H1 (cell line): Measurements from ENCODE around the gene TMEM163. TPM values are rescaled to one million over a fixed set of nuclear protein-coding genes. Genes with fewer than 3 reads are reported as not detected.

Source experiments
- CTCF ChIA-PET: fragments of 300-600 bp; sonication (Branson Sonifier 250); formaldehyde crosslinking; loops from one replicate; lab custom pipeline; 2021; ENCODE audit not compliant: partially characterized antibody; lab: Charles Lee
- POLR2A ChIA-PET: fragments of 300-600 bp; sonication (Branson Sonifier 250); formaldehyde crosslinking; loops from one replicate; lab custom pipeline; 2021; ENCODE audit warnings: inconsistent platforms; ENCODE audit not compliant: partially characterized antibody; lab: Charles Lee
- DNase-seq, 2 experiments: peaks; one replicate each; pipeline versions ENCODE4 v3.0.0 to v3.0.0-alpha.2; 2010 to 2022; ENCODE audit warnings: low spot score in 2 of 2, low read depth in 1 of 2, mixed read lengths in 1 of 2
- FAIRE-seq: peaks from 2 replicates; lab custom pipeline; 2011; peaks lifted over from hg19 to GRCh38; lab: Jason Lieb, UNC
- H2AFZ ChIP-seq: 2 replicates; pipeline ENCODE4 v1.8.1; 2012; ENCODE audit warnings: low read length, inconsistent platforms
- H2AK5ac ChIP-seq: 2 replicates; pipeline ENCODE4 v1.6.1; 2013; ENCODE audit warnings: low read depth, low read length
- H2BK120ac ChIP-seq: replicated peaks from 2 replicates; pipeline ENCODE3; 2013; ENCODE audit warnings: low read depth, low read length, inconsistent platforms
- H2BK12ac ChIP-seq: 2 replicates; pipeline ENCODE4 v1.6.1; 2013; ENCODE audit warnings: low read depth, low read length
- H2BK15ac ChIP-seq: 2 replicates; pipeline ENCODE4 v1.6.1; 2013; ENCODE audit warnings: low read length
- H2BK20ac ChIP-seq: 2 replicates; pipeline ENCODE4 v1.6.1; 2013; ENCODE audit warnings: low read length
- H2BK5ac ChIP-seq: 2 replicates; pipeline ENCODE4 v1.6.1; 2013; ENCODE audit warnings: low read depth, low read length
- H3K14ac ChIP-seq: 2 replicates; pipeline ENCODE4 v1.6.1; 2013; ENCODE audit warnings: inconsistent platforms; ENCODE audit not compliant: insufficient read length
- H3K18ac ChIP-seq: 2 replicates; pipeline ENCODE4 v1.6.1; 2013; ENCODE audit warnings: low read length; ENCODE audit errors: extremely low read depth
- H3K23ac ChIP-seq: 2 replicates; pipeline ENCODE4 v1.6.1; 2013; ENCODE audit warnings: inconsistent platforms; ENCODE audit not compliant: insufficient read length
- H3K23me2 ChIP-seq: 2 replicates; pipeline ENCODE4 v1.6.1; 2013; ENCODE audit warnings: low read depth, low read length
- H3K27ac ChIP-seq: 2 replicates; pipeline ENCODE4 v1.6.1; 2011; ENCODE audit warnings: low read depth, low read length, inconsistent platforms
- H3K27me3 ChIP-seq, 4 experiments: replicated peaks in 1 of 4; 1 replicate in 1 of 4; 2 replicates in 3 of 4; pipeline versions ENCODE4 v1.6.1 to v1.8.1; 2011 to 2013; ENCODE audit warnings: low read length in 3 of 4, mild to moderate bottlenecking in 3 of 4, inconsistent platforms in 2 of 4, mixed read lengths in 2 of 4, moderate library complexity in 1 of 4; ENCODE audit not compliant: control insufficient read depth in 3 of 4, insufficient read depth in 3 of 4; ENCODE audit errors: extremely low read depth in 1 of 4
- H3K36me3 ChIP-seq, 4 experiments: 2 replicates each; pipeline versions ENCODE4 v1.6.1 to v1.8.1; 2011 to 2013; ENCODE audit warnings: mild to moderate bottlenecking in 4 of 4, low read length in 3 of 4, moderate library complexity in 2 of 4, control low read depth in 1 of 4, inconsistent platforms in 1 of 4; ENCODE audit not compliant: insufficient read depth in 4 of 4, control insufficient read depth in 2 of 4
- H3K4ac ChIP-seq: replicated peaks from 2 replicates; pipeline ENCODE3; 2013; ENCODE audit warnings: low read length, low read depth, mixed read lengths, inconsistent platforms; ENCODE audit not compliant: insufficient read length
- H3K4me1 ChIP-seq, 4 experiments: replicated peaks in 1 of 4; 1 replicate in 1 of 4; 2 replicates in 3 of 4; pipeline versions ENCODE4 v1.6.1 to v1.8.1; 2011 to 2013; ENCODE audit warnings: low read length in 3 of 4, inconsistent platforms in 2 of 4, mixed read lengths in 1 of 4; ENCODE audit not compliant: insufficient read depth in 4 of 4, control insufficient read depth in 3 of 4
- H3K4me2 ChIP-seq, 2 experiments: 2 replicates each; pipeline versions ENCODE4 v1.6.1 to v1.8.1; 2011 to 2013; ENCODE audit warnings: low read depth in 2 of 2, low read length in 2 of 2, control low read depth in 1 of 2, inconsistent platforms in 1 of 2, mild to moderate bottlenecking in 1 of 2; ENCODE audit not compliant: insufficient read depth in 1 of 2
- H3K4me3 ChIP-seq, 4 experiments: fragments of 200-600, 300-600 bp in 1 of 4; sonication (generic), shearing (Covaris generic), sonication (Bioruptor Twin) in 1 of 4; 2 replicates each; pipeline versions ENCODE4 v1.5.1 to v1.8.1; 2011 to 2016; ENCODE audit warnings: low read length in 4 of 4, low read depth in 3 of 4, control low read depth in 2 of 4, inconsistent platforms in 2 of 4, mild to moderate bottlenecking in 2 of 4, mixed read lengths in 1 of 4, moderate library complexity in 1 of 4; ENCODE audit not compliant: insufficient read depth in 2 of 4; ENCODE audit errors: extremely low read depth in 1 of 4
- H3K56ac ChIP-seq: replicated peaks from 2 replicates; pipeline ENCODE3; 2013; ENCODE audit warnings: low read depth, mild to moderate bottlenecking, mixed read lengths, low read length, inconsistent platforms; ENCODE audit not compliant: insufficient read length
- H3K79me1 ChIP-seq: 2 replicates; pipeline ENCODE4 v1.6.1; 2013; ENCODE audit warnings: low read depth, low read length, control low read depth
- H3K79me2 ChIP-seq, 2 experiments: 2 replicates each; pipeline versions ENCODE4 v1.6.1 to v1.8.1; 2012 to 2013; ENCODE audit warnings: low read length in 2 of 2, mild to moderate bottlenecking in 2 of 2, inconsistent platforms in 1 of 2; ENCODE audit not compliant: insufficient read depth in 2 of 2, control insufficient read depth in 1 of 2
- H3K9ac ChIP-seq, 4 experiments: replicated peaks in 1 of 4; 1 replicate in 1 of 4; 2 replicates in 3 of 4; pipeline versions ENCODE4 v1.6.1 to v1.8.1; 2011 to 2013; ENCODE audit warnings: low read depth in 3 of 4, low read length in 3 of 4, control low read depth in 2 of 4, mild to moderate bottlenecking in 2 of 4, moderate library complexity in 2 of 4, inconsistent platforms in 1 of 4; ENCODE audit errors: extremely low read depth in 1 of 4
- H3K9me3 ChIP-seq, 2 experiments: 2 replicates each; pipeline versions ENCODE4 v1.6.1 to v1.8.1; 2012 to 2013; ENCODE audit warnings: mild to moderate bottlenecking in 2 of 2, moderate library complexity in 2 of 2, control low read depth in 1 of 2, inconsistent platforms in 1 of 2, low read depth in 1 of 2, low read length in 1 of 2, mixed read lengths in 1 of 2; ENCODE audit not compliant: insufficient read depth in 2 of 2
- H4K20me1 ChIP-seq, 2 experiments: replicated peaks in 1 of 2; 2 replicates each; pipeline versions ENCODE3 to v1.8.1; 2011 to 2013; ENCODE audit warnings: inconsistent platforms in 2 of 2, low read length in 2 of 2, mild to moderate bottlenecking in 1 of 2; ENCODE audit not compliant: insufficient read depth in 2 of 2, control insufficient read depth in 1 of 2
- H4K5ac ChIP-seq: 2 replicates; pipeline ENCODE4 v1.6.1; 2013; ENCODE audit warnings: low read length, low read depth, mixed read lengths, inconsistent platforms; ENCODE audit not compliant: insufficient read length
- H4K8ac ChIP-seq: 2 replicates; pipeline ENCODE4 v1.8.0; 2013; ENCODE audit warnings: mild to moderate bottlenecking, moderate library complexity, low read length, inconsistent platforms; ENCODE audit not compliant: insufficient read depth; ENCODE audit errors: extremely low read depth
- H4K91ac ChIP-seq: replicated peaks from 2 replicates; pipeline ENCODE3; 2013; ENCODE audit warnings: low read length, mixed read lengths, inconsistent platforms; ENCODE audit not compliant: insufficient read length
- FOSL1 ChIP-seq: IDR thresholded peaks from 2 replicates; pipeline ENCODE4 v1.6.1; 2011; ENCODE audit warnings: mild to moderate bottlenecking, low read depth, low read length, moderate library complexity; ENCODE audit not compliant: insufficient read depth
- MAFK ChIP-seq: IDR thresholded peaks from 2 replicates; pipeline ENCODE4 v1.6.1; 2012; ENCODE audit warnings: low read depth, mild to moderate bottlenecking, improper control_type of control experiment, low read length
- NANOG ChIP-seq: IDR thresholded peaks from 2 replicates; pipeline ENCODE4 v1.6.1; 2011; ENCODE audit warnings: low read length, low read depth, mild to moderate bottlenecking, inconsistent platforms; ENCODE audit not compliant: insufficient read depth, poor library complexity, severe bottlenecking
- PHF8 ChIP-seq: fragments of 200-600 bp; sonication (generic); conservative IDR thresholded peaks from 2 replicates; pipeline ENCODE4 v1.7.1; 2012; ENCODE audit warnings: low read depth, mild to moderate bottlenecking, inconsistent platforms, low read length, moderate library complexity
- POU5F1 ChIP-seq: IDR thresholded peaks from 2 replicates; pipeline ENCODE4 v1.6.1; 2011; ENCODE audit warnings: low read depth, mild to moderate bottlenecking, low read length, moderate library complexity
- RXRA ChIP-seq: IDR thresholded peaks from 2 replicates; pipeline ENCODE4 v1.6.1; 2011; ENCODE audit warnings: low read depth, mild to moderate bottlenecking, low read length, moderate library complexity; ENCODE audit not compliant: insufficient read depth
- WGBS, 2 experiments: shearing (Covaris generic) in 1 of 2; methylation state at CpG; one replicate each; pipeline versions ENCODE4 v1.1.6 to v1.1.7; 2013 to 2015; ENCODE audit warnings: low lambda C conversion rate in 2 of 2, mixed read lengths in 2 of 2, inconsistent platforms in 1 of 2, low coverage in 1 of 2, missing lambda C conversion rate in 1 of 2; ENCODE audit not compliant: insufficient replicate concordance in 2 of 2, insufficient coverage in 1 of 2, insufficient read length in 1 of 2; ENCODE audit errors: extremely low coverage in 1 of 2, missing lambda C conversion rate in 1 of 2; 5-methylcytosine and 5-hydroxymethylcytosine counted together
- polyA plus RNA-seq, 7 experiments: library from polyadenylated mRNA; depleted of rRNA in 3 of 7; stranded (reverse) in 5 of 7; unstranded in 2 of 7; fragments of >200 nt in 5 of 7; fragments of 200-250 nt in 2 of 7; gene quantifications; 1 replicate in 5 of 7; 2 replicates in 1 of 7; 4 replicates in 1 of 7; pipeline versions ENCODE4 v1.2.1 to v1.2.3, GENCODE V29; 2011 to 2013; ENCODE audit warnings: missing spikeins in 2 of 7, mixed read lengths in 2 of 7
- total RNA-seq: library from RNA; stranded (reverse); fragmentation: NEBNext Ultra II Directional; extraction: Animal tissue kit (Norgen Biotek cat#: 25700); gene quantifications from 2 replicates; pipeline ENCODE4 v1.2.1, GENCODE V29; 2021

Gene TMEM163
- total and polyA plus RNA-seq, 2 of the 8 experiments (the other 6 are each of a cell fraction or from before 2014, with no cell fraction given): 2.8 to 3.2 TPM

DNA sequence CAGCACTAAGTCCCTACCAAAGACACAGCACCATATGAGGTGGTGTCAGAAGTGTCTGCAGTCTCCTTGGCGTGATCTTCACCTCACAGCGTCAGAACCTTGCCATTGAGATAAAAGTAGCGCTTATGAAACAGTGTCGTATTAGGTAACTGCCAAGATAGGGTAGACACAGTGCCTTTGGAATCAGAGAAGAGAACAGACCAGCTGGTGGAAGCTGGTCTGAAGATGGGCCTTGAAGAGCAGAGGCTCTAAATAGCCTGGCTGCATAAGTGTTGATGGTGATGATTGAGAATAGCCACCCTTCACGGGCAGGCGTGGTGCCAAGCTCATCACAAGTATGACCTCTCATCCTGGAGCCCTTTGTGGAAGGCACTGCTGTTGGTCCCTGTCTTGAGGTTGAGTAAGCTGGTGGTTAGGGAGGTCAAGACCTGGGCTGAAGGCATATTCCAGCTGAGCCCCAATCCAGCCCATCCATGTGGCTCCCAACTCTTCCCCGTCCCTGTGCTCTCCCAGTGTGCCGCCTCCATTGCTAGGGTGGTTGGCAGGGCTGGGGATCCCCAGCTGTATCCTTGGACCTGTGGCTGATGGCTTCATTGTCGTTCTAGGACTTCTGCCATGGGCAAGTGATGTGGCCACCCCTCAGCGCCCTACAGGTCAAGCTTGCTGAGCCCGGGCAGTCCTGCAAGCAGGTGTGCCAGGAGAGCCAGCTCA is 277.5 kb downstream of the TMEM163 start:
- no peaks in the 10 kb centered on the region for H4K20me1 ChIP-seq
- no peaks in the 10 kb centered on the region for H3K79me1 ChIP-seq
- no peak overlapping the region for H2BK120ac ChIP-seq
- H2AK5ac ChIP-seq: no peak overlapping the region
- no peaks in the 10 kb centered on the region for H3K27me3 ChIP-seq
- no peak for DNase-seq
- no peak overlapping the region for H2AFZ ChIP-seq
- no peak overlapping the region for H4K91ac ChIP-seq
- H2BK20ac ChIP-seq: no peak overlapping the region
- no peak overlapping the region for H3K4me2 ChIP-seq
- WGBS, 2 experiments: 95% methylated on average over 10 of the region's 11 CpGs; no CpG with 5 or more reads in 1 of the 2 experiments
- no peak overlapping the region for H3K56ac ChIP-seq
- no peak overlapping the region for H3K27ac ChIP-seq
- H2BK12ac ChIP-seq: no peak overlapping the region
- H3K4me1 ChIP-seq: no peaks in the 10 kb centered on the region; a peak in 1 of 7 replicates
- H3K36me3 ChIP-seq: no peaks in the 10 kb centered on the region
- H3K4me3 ChIP-seq: no peak overlapping the region
- ChIA-PET POLR2A (interaction anchor here (0.6 to 1.4 kb wide), 2 partner anchors 9 to 554 kb away, joined by 4 read pairs; no protein-coding TSS in a partner anchor), CTCF (interaction anchor here (0.6 to 10.9 kb wide), 3 partner anchors 8 to 77 kb away, joined by 3 to 132 read pairs (median 9); no protein-coding TSS in a partner anchor)
- no peaks in the 10 kb centered on the region for H3K9me3 ChIP-seq
- no peaks in the 10 kb centered on the region for H3K79me2 ChIP-seq
- H3K4ac ChIP-seq: no peak overlapping the region
- peaks cover 2% of the 10 kb centered on the region; the same call in 1 of the 2 replicates for H3K23me2 ChIP-seq
- FAIRE-seq: no peak
- H3K9ac ChIP-seq: no peak overlapping the region
- H2BK15ac ChIP-seq: no peak overlapping the region
- H4K8ac ChIP-seq: no peak overlapping the region
- no peak overlapping the region for H3K14ac ChIP-seq
- H3K23ac ChIP-seq: no peak overlapping the region
- H4K5ac ChIP-seq: no peak overlapping the region
- H2BK5ac ChIP-seq: no peak overlapping the region
- no peak overlapping the region for H3K18ac ChIP-seq
- TF ChIP-seq PHF8 (no peak), MAFK (no peak), NANOG (no peak), RXRA (no peak), FOSL1 (no peak), POU5F1 (no peak)
